HK-2 (cell line): ENCODE data around the gene CSTF2.
"Not testable (repeated sequence)": the region's sequence is repeated elsewhere in the genome, so short reads cannot be mapped to it uniquely, and the experiment has no call there.

ENCODE experiments used
- DNase-seq: peaks from one replicate; pipeline ENCODE4 v3.0.0-alpha.2; 2018; ENCODE audit not compliant: unreplicated experiment

CSTF2 gene

GRCh38 chrX:100819837-100820666 lies at the start of gene CSTF2:
Gene CSTF2, plus strand, starts transcription at chrX:100820391. Its CDS starts 26 bp downstream, at chrX:100820417.
- DNase-seq, result peak; percentile 77

GRCh38 chrX:100796371-100796770 lies 23.8 kb upstream of the CSTF2 start:
- not testable (repeated sequence) for DNase-seq

- DNase-seq, result no peak
Observed at GRCh38 chrX:100797359-100797758, 22.8 kb upstream of the CSTF2 start.

- DNase-seq, result no peak
Observed at GRCh38 chrX:100798484-100799214, 21.5 kb upstream of the CSTF2 start.

GRCh38 chrX:100802843-100803242 lies 17.3 kb upstream of the CSTF2 start:
- no peak for DNase-seq

GRCh38 chrX:100804780-100805179 lies 15.4 kb upstream of the CSTF2 start:
- DNase-seq, result no peak

- DNase-seq, result not testable (repeated sequence)
Observed at GRCh38 chrX:100808265-100808664, 11.9 kb upstream of the CSTF2 start.

- DNase-seq, result no peak
Observed at GRCh38 chrX:100812216-100813158, 7.7 kb upstream of the CSTF2 start.

- DNase-seq, result no peak
Observed at GRCh38 chrX:100817340-100817739, 2.9 kb upstream of the CSTF2 start.

GRCh38 chrX:100819534-100819836 lies 706 bp upstream of the CSTF2 start:
- DNase-seq, result no peak

- peak; percentile 3 for DNase-seq
Observed at GRCh38 chrX:100829730-100830129, 9.5 kb downstream of the CSTF2 start.

GRCh38 chrX:100830143-100830542 lies 10.0 kb downstream of the CSTF2 start:
- no peak for DNase-seq

GRCh38 chrX:100830547-100830946 lies 10.4 kb downstream of the CSTF2 start:
- DNase-seq, result no peak

GRCh38 chrX:100831219-100831946 lies 11.2 kb downstream of the CSTF2 start:
- no peak for DNase-seq

GRCh38 chrX:100850317-100850716 lies 30.1 kb downstream of the CSTF2 start:
- DNase-seq, result no peak

GRCh38 chrX:100852810-100853209 lies 32.6 kb downstream of the CSTF2 start:
- DNase-seq, result no peak

- no peak for DNase-seq
Observed at GRCh38 chrX:100863326-100863864, 43.2 kb downstream of the CSTF2 start.

- DNase-seq, result no peak
Observed at GRCh38 chrX:100864657-100865391, 44.6 kb downstream of the CSTF2 start.

- no peak for DNase-seq
Observed at GRCh38 chrX:100868273-100868672, 48.1 kb downstream of the CSTF2 start.

GRCh38 chrX:100870527-100870926 lies 50.3 kb downstream of the CSTF2 start:
- DNase-seq, result no peak
